ENCODE results near the gene EHD1.

EHD1 gene

DNA sequence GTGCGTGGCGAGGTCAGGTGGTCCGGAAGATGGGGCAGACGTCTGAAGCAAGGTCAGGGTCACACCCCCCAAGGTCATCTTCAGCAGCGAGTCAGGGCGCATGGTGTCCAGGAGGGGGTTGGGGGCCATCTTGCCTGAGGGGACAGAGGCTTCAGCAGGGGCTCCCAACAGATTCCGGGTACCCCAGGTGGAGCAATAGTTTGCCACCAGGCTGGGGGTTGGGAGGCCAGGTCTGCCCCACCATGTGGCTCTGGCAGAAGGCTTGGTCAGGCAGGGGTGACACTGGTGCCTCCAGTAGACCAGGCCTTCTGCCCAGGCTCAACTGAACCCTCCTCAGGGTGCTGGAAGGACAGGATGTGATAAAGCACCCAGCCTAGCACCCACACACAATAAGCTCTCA lies 32.7 kb upstream of the EHD1 start:
- ChIA-PET CTCF (no interaction called here), POLR2A (no interaction called here)
- TF ChIP-seq FOXK2 (IDR thresholded peaks at IDR 0.05), result no peak
- TF ChIP-seq PKNOX1 (IDR thresholded peaks at IDR 0.05), result no peak
- TF ChIP-seq CTBP1 (IDR thresholded peaks at IDR 0.05; ENCODE audit: borderline replicate concordance), result no peak
- no peak for TF ChIP-seq FOXM1 (IDR thresholded peaks at IDR 0.05; ENCODE audit: borderline replicate concordance)
- no peak for TF ChIP-seq SP1 (IDR thresholded peaks at IDR 0.05)
- TF ChIP-seq ELF4 (IDR thresholded peaks at IDR 0.05), result no peak
- TF ChIP-seq TARDBP (IDR thresholded peaks at IDR 0.05), result no peak
- TF ChIP-seq ARNT (IDR thresholded peaks at IDR 0.05), result no peak
- TF ChIP-seq HDGF (IDR thresholded peaks at IDR 0.05; ENCODE audit: borderline replicate concordance), result no peak
- no peak for DNase-seq (ENCODE audit: extremely low spot score)

DNA sequence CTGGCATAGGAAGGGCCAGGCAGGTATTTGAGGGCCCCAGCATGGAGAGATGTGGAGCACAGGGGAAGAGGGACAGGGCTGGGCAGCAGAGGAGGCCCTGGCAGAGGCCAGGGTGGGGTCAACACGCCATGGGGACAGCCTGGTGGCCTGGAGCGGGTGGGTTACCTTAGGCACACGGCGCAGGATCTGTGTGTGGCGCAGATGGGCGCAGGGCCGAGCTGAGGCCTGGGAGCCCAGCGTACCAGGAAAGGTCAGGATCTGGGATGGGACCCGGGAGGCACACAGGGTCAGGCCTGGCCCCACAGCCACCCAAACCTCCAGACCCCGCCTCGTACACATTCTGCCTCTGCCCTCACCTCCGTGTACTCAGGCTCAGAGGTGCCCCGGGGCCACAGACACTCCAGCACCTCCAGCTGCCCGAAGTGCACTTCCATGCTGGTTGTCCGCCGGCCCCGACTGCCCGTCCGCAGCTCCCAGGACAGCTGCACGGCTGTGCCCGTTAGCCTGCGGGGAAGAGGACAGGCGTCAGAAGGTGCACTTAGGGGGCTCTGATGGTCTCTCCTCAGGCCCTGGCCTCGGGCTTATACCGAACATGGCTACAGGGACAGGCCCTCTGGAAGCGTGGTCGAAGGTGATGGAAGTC lies 32.2 kb upstream of the EHD1 start:
- ChIA-PET CTCF (no interaction called here), POLR2A (no interaction called here)
- no peak for TF ChIP-seq ARNT (IDR thresholded peaks at IDR 0.05)
- TF ChIP-seq ZNF384 (IDR thresholded peaks at IDR 0.05), result no peak
- no peak for TF ChIP-seq FOXM1 (IDR thresholded peaks at IDR 0.05; ENCODE audit: borderline replicate concordance)
- no peak for TF ChIP-seq PKNOX1 (IDR thresholded peaks at IDR 0.05)
- no peak for TF ChIP-seq L3MBTL2 (conservative IDR thresholded peaks at IDR 0.05)
- TF ChIP-seq FOXA1 (IDR thresholded peaks at IDR 0.05), result no peak
- no peak for TF ChIP-seq LEF1 (IDR thresholded peaks at IDR 0.05; ENCODE audit: borderline replicate concordance)
- no peak for TF ChIP-seq FOXK2 (IDR thresholded peaks at IDR 0.05)
- TF ChIP-seq SP1 (IDR thresholded peaks at IDR 0.05), result no peak
- no peak for TF ChIP-seq TARDBP (IDR thresholded peaks at IDR 0.05)
- no peak for TF ChIP-seq SUZ12 (IDR thresholded peaks at IDR 0.05)
- TF ChIP-seq CTBP1 (IDR thresholded peaks at IDR 0.05; ENCODE audit: borderline replicate concordance), result no peak
- TF ChIP-seq BHLHE40 (IDR thresholded peaks at IDR 0.05; ENCODE audit: borderline replicate concordance), result no peak
- DNase-seq (ENCODE audit: extremely low spot score), result no peak

GRCh38 chr11:64909653-64910343 lies 31.4 kb upstream of the EHD1 start:
- ChIA-PET CTCF (no interaction called here), POLR2A (no interaction called here)
- DNase-seq (ENCODE audit: extremely low spot score), result no peak
- TF ChIP-seq ELF4 (IDR thresholded peaks at IDR 0.05) (no peak), FOXM1 (IDR thresholded peaks at IDR 0.05; ENCODE audit: borderline replicate concordance) (no peak), NFRKB (IDR thresholded peaks at IDR 0.05) (no peak), SUZ12 (IDR thresholded peaks at IDR 0.05) (no peak), SP1 (IDR thresholded peaks at IDR 0.05) (no peak), LEF1 (IDR thresholded peaks at IDR 0.05; ENCODE audit: borderline replicate concordance) (no peak), TARDBP (IDR thresholded peaks at IDR 0.05) (no peak), FOXA1 (IDR thresholded peaks at IDR 0.05) (no peak), HDGF (IDR thresholded peaks at IDR 0.05; ENCODE audit: borderline replicate concordance) (no peak), PKNOX1 (IDR thresholded peaks at IDR 0.05) (no peak), L3MBTL2 (conservative IDR thresholded peaks at IDR 0.05) (no peak), ARNT (IDR thresholded peaks at IDR 0.05) (no peak), CTBP1 (IDR thresholded peaks at IDR 0.05; ENCODE audit: borderline replicate concordance) (no peak), ZNF384 (IDR thresholded peaks at IDR 0.05) (no peak)

DNA sequence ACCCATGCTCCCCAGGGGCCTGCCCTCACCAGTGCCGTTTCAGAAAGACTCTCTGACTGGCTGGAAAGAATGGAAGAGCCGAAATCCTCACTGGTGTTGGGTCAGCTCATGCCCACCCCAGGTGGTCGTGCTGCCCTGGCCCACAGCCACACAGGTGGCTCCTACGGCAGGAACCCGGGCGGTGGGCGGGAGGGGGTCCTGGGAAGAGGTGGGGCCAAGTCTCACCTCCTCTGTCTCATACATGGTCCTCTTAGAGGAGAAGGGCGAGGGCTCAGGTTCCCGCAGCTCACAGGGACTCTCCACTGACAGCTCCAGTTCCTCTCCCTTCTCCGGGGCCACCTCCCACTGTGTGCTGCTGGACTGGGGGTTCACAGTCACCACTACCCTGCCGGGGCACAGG lies 30.3 kb upstream of the EHD1 start:
- POLR2A ChIA-PET, result no interaction called here
- TF ChIP-seq ELF4 (IDR thresholded peaks at IDR 0.05), result no peak
- TF ChIP-seq SUZ12 (IDR thresholded peaks at IDR 0.05), result no peak
- TF ChIP-seq FOXA1 (IDR thresholded peaks at IDR 0.05), result no peak
- TF ChIP-seq HDGF (IDR thresholded peaks at IDR 0.05; ENCODE audit: borderline replicate concordance), result no peak
- no peak for TF ChIP-seq CTBP1 (IDR thresholded peaks at IDR 0.05; ENCODE audit: borderline replicate concordance)
- CTCF ChIA-PET, result no interaction called here
- no peak for DNase-seq (ENCODE audit: extremely low spot score)

DNA sequence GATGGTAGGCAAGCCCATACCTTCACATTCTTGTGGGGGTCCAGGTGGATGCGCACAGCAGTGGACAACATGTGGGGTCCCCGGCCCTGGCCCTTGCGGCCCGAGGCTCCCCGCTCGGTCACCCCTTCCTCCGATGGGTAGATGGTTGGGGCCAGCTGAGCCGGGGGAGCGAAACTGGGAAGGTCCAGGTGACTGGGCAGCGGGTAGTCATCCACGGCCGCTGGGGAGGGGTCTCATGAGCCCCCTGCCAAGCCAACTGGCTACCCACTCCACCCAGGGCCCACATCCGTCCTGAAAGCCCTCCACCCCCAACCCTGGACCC lies 27.9 kb upstream of the EHD1 start:
- DNase-seq (ENCODE audit: extremely low spot score), result no peak
- ChIA-PET CTCF (no interaction called here), POLR2A (interaction anchor here (1.3 kb wide), 2 partner anchors 8 to 212 kb away, joined by 3 read pairs; partner anchors contain the start of gene ZNHIT2)
- TF ChIP-seq BHLHE40 (IDR thresholded peaks at IDR 0.05; ENCODE audit: borderline replicate concordance), result no peak
- no peak for TF ChIP-seq TARDBP (IDR thresholded peaks at IDR 0.05)
- TF ChIP-seq ELF4 (IDR thresholded peaks at IDR 0.05), result no peak
- TF ChIP-seq L3MBTL2 (conservative IDR thresholded peaks at IDR 0.05), result no peak
- TF ChIP-seq HDGF (IDR thresholded peaks at IDR 0.05; ENCODE audit: borderline replicate concordance), result no peak
- TF ChIP-seq CTBP1 (IDR thresholded peaks at IDR 0.05; ENCODE audit: borderline replicate concordance), result no peak
- no peak for TF ChIP-seq ARNT (IDR thresholded peaks at IDR 0.05)
- TF ChIP-seq FOXM1 (IDR thresholded peaks at IDR 0.05; ENCODE audit: borderline replicate concordance), result no peak
- TF ChIP-seq ZNF384 (IDR thresholded peaks at IDR 0.05), result no peak
- no peak for TF ChIP-seq NFRKB (IDR thresholded peaks at IDR 0.05)
- no peak for TF ChIP-seq FOXK2 (IDR thresholded peaks at IDR 0.05)
- TF ChIP-seq PKNOX1 (IDR thresholded peaks at IDR 0.05), result no peak

All from HEK293T (cell line).